ENCODE results near the gene B3GNT7. TPM values are rescaled to one million over a fixed set of nuclear protein-coding genes. Genes with fewer than 3 reads are reported as not detected.

B3GNT7 gene
- total RNA-seq, 6 donors from 2014 or later = 64.5 to 108 (median 87.2) TPM

- ATAC-seq (ENCODE audit: low FRiP score in 2 of 2) (no peak), DNase-seq (no peak)
- Histone ChIP-seq H3K36me3 (peaks cover 0 to 14% (median 5%) of the 10 kb centered on the region in 4 donors), H3K4me1 (no peaks in the 10 kb centered on the region), H3K4me3 (no peak overlapping the region), H3K27me3 (no peaks in the 10 kb centered on the region), H3K27ac (peak overlapping the region in 1 of 4 donors; percentile 70), H3K9me3 (no peaks in the 10 kb centered on the region)
- WGBS, 2 donors = 89 to 90% methylated on average over 5 to 11 of the region's 11 CpGs
- TF ChIP-seq EP300 (IDR thresholded peaks at IDR 0.05) (no peak), CTCF (IDR thresholded peaks at IDR 0.05) (no peak), POLR2A (IDR thresholded peaks at IDR 0.05) (no peak), POLR2AphosphoS5 (IDR thresholded peaks at IDR 0.05) (no peak)
These were observed 35.1 kb upstream of the B3GNT7 start for GRCh38 chr2:231360401-231360800.

- Histone ChIP-seq H3K4me1 (no peaks in the 10 kb centered on the region), H3K27ac (peak overlapping the region in 1 of 4 donors; percentile 70), H3K9me3 (no peaks in the 10 kb centered on the region), H3K4me3 (no peak overlapping the region), H3K36me3 (peaks cover 0 to 14% (median 5%) of the 10 kb centered on the region in 4 donors), H3K27me3 (no peaks in the 10 kb centered on the region)
- WGBS, 2 donors = 79 to 92% methylated on average over 5 to 13 of the region's 13 CpGs
- ATAC-seq (ENCODE audit: low FRiP score in 2 of 2) = peak in 1 of 2 donors; percentile 66
- DNase-seq = peak in 1 of 2 donors; percentile 76
- TF ChIP-seq POLR2AphosphoS5 (IDR thresholded peaks at IDR 0.05) = no peak
- TF ChIP-seq POLR2A (IDR thresholded peaks at IDR 0.05) = peak in 1 of 4 donors; percentile 30
These were observed 34.6 kb upstream of the B3GNT7 start for GRCh38 chr2:231360881-231361371.

GRCh38 chr2:231361701-231362554 is 33.6 kb upstream of the B3GNT7 start:
- Histone ChIP-seq H3K9me3 (no peaks in the 10 kb centered on the region), H3K27me3 (no peaks in the 10 kb centered on the region), H3K36me3 (peaks cover 0 to 14% (median 5%) of the 10 kb centered on the region in 4 donors), H3K27ac (peak overlapping the region in 3 of 4 donors; percentile 57 to 73 (median 70)), H3K4me3 (no peak overlapping the region), H3K4me1 (no peaks in the 10 kb centered on the region)
- no peak for DNase-seq
- TF ChIP-seq POLR2AphosphoS5 (IDR thresholded peaks at IDR 0.05) (no peak), CTCF (IDR thresholded peaks at IDR 0.05) (peak in 2 of 6 experiments; percentile 23 to 24), EP300 (IDR thresholded peaks at IDR 0.05) (no peak), POLR2A (IDR thresholded peaks at IDR 0.05) (peak in 1 of 4 donors; percentile 19)
- 65 to 77% methylated on average over 11 to 12 of the region's 12 CpGs for WGBS, 2 donors
- ATAC-seq (ENCODE audit: low FRiP score in 2 of 2) = peak; percentile 42 to 68

- Histone ChIP-seq H3K27ac (peak overlapping the region in 2 of 4 donors; percentile 70 to 73), H3K27me3 (no peaks in the 10 kb centered on the region), H3K4me1 (no peaks in the 10 kb centered on the region), H3K36me3 (peaks cover 0 to 14% (median 5%) of the 10 kb centered on the region in 4 donors), H3K4me3 (no peak overlapping the region), H3K9me3 (no peaks in the 10 kb centered on the region)
- 77 to 82% methylated on average over 9 of the region's 9 CpGs for WGBS, 2 donors
- TF ChIP-seq EP300 (IDR thresholded peaks at IDR 0.05) (no peak), CTCF (IDR thresholded peaks at IDR 0.05) (peak in 1 of 6 experiments; percentile 0)
- no peak for DNase-seq
- ATAC-seq (ENCODE audit: low FRiP score in 2 of 2) = peak; percentile 37 to 47
These were observed 32.8 kb upstream of the B3GNT7 start for GRCh38 chr2:231362555-231363184.

GRCh38 chr2:231364061-231364460 is 31.4 kb upstream of the B3GNT7 start:
- 91 to 93% methylated on average over 3 to 5 of the region's 5 CpGs for WGBS, 2 donors
- Histone ChIP-seq H3K9me3 (no peaks in the 10 kb centered on the region), H3K4me1 (no peaks in the 10 kb centered on the region), H3K36me3 (peaks cover 0 to 14% (median 5%) of the 10 kb centered on the region in 4 donors), H3K4me3 (no peak overlapping the region), H3K27ac (no peak overlapping the region), H3K27me3 (no peaks in the 10 kb centered on the region)
- no peak for DNase-seq
- no peak for ATAC-seq (ENCODE audit: low FRiP score in 2 of 2)
- no peak for TF ChIP-seq CTCF (IDR thresholded peaks at IDR 0.05)
- no peak for TF ChIP-seq EP300 (IDR thresholded peaks at IDR 0.05)
- TF ChIP-seq POLR2AphosphoS5 (IDR thresholded peaks at IDR 0.05) = no peak
- TF ChIP-seq POLR2A (IDR thresholded peaks at IDR 0.05) = no peak

Measured in upper lobe of left lung (tissue), 6 donors.